OCI-LY3 (cell line): Measurements from ENCODE around the gene SLC41A3.
"Not testable (repeated sequence)": the region's sequence is repeated elsewhere in the genome, so short reads cannot be mapped to it uniquely, and the experiment has no call there.

Source experiments
- EZH2phosphoT487 ChIP-seq: fragments of 200-600 bp; shearing (Covaris generic); IDR thresholded peaks from 2 replicates; pipeline ENCODE4 v1.6.1; 2018; ENCODE audit warnings: antibody characterized with exemption, mixed run types, low read depth
- TF ChIP-seq, protein P1 (sequence below): fragments of 200-600, 300-600 bp; sonication (generic); IDR thresholded peaks from 2 replicates; pipeline ENCODE4 v1.5.1; 2014; ENCODE audit warnings: antibody characterized with exemption, low read length, low read depth

DNA sequence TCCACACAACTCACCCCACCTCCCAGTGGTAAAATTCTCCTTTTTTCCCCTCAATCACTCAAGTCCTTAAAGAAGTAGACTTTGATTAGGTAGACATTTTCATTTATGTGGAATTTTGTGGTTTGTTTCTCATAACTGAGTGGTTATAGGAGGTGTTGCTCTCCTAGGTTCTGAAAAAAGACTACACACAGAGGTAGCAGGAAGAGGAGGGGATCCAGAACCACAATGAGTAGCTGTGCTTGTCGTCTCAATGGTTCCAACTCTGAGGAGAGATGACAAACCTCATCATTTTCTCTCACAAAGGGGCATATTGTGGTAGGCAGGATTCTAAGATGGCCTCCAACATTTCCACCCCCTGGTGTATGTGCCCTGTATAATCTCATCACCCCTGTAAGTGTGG, 120.1 kb downstream of the SLC41A3 start:
- TF ChIP-seq, protein P1, sequence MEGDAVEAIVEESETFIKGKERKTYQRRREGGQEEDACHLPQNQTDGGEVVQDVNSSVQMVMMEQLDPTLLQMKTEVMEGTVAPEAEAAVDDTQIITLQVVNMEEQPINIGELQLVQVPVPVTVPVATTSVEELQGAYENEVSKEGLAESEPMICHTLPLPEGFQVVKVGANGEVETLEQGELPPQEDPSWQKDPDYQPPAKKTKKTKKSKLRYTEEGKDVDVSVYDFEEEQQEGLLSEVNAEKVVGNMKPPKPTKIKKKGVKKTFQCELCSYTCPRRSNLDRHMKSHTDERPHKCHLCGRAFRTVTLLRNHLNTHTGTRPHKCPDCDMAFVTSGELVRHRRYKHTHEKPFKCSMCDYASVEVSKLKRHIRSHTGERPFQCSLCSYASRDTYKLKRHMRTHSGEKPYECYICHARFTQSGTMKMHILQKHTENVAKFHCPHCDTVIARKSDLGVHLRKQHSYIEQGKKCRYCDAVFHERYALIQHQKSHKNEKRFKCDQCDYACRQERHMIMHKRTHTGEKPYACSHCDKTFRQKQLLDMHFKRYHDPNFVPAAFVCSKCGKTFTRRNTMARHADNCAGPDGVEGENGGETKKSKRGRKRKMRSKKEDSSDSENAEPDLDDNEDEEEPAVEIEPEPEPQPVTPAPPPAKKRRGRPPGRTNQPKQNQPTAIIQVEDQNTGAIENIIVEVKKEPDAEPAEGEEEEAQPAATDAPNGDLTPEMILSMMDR: not testable (repeated sequence)
- TF ChIP-seq EZH2phosphoT487: not testable (repeated sequence)
